Mesothelial cell of epicardium (in vitro differentiated cells): ENCODE measurements around the gene CALR. TPM values are rescaled to one million over a fixed set of nuclear protein-coding genes. Genes with fewer than 3 reads are reported as not detected.

Source experiments
- DNase-seq, 2 experiments: peaks; one replicate each; pipeline ENCODE4 v3.0.0; 2021; ENCODE audit warnings: low spot score in 2 of 2; ENCODE audit not compliant: unreplicated experiment in 2 of 2
- H3K27ac Mint-ChIP-seq: 2 replicates; pipeline ENCODE4 v1.8.0; 2021; ENCODE audit warnings: mixed read lengths
- H3K27me3 Mint-ChIP-seq: 2 replicates; pipeline ENCODE4 v1.8.0; 2021; ENCODE audit warnings: low read depth, mixed read lengths
- H3K36me3 Mint-ChIP-seq: 2 replicates; pipeline ENCODE4 v1.8.0; 2021; ENCODE audit warnings: mixed read lengths
- H3K4me1 Mint-ChIP-seq: 2 replicates; pipeline ENCODE4 v1.8.0; 2021; ENCODE audit warnings: mixed read lengths
- H3K4me3 Mint-ChIP-seq: 2 replicates; pipeline ENCODE4 v1.8.0; 2021; ENCODE audit warnings: mild to moderate bottlenecking, moderate library complexity, mixed read lengths
- H3K9me3 Mint-ChIP-seq: 2 replicates; pipeline ENCODE4 v1.8.0; 2021; ENCODE audit warnings: mixed read lengths
- CTCF ChIP-seq: fragments of 200-600 bp; sonication (generic); IDR thresholded peaks from one replicate; pipeline ENCODE4 v1.5.0; 2021; ENCODE audit warnings: antibody characterized with exemption; ENCODE audit not compliant: unreplicated experiment
- total RNA-seq: library from RNA; stranded (reverse); gene quantifications from 3 replicates; pipeline ENCODE4 v1.2.1, GENCODE V29; 2021

Gene CALR
- total RNA-seq, 1 donor from 2014 or later = 863 TPM

- Mint-ChIP-seq H3K27me3 (peaks cover 45% of the 10 kb centered on the region), H3K9me3 (no peaks in the 10 kb centered on the region), H3K4me1 (no peaks in the 10 kb centered on the region), H3K27ac (no peak overlapping the region), H3K4me3 (no peak overlapping the region), H3K36me3 (no peaks in the 10 kb centered on the region)
- no peak for TF ChIP-seq CTCF
- DNase-seq = no peak
These were observed 48.8 kb downstream of the CALR start for GRCh38 chr19:12987190-12987589.

- DNase-seq = no peak
- H3K9me3 Mint-ChIP-seq = no peaks in the 10 kb centered on the region
- H3K4me1 Mint-ChIP-seq = no peaks in the 10 kb centered on the region
- no peak overlapping the region for H3K27ac Mint-ChIP-seq
- H3K36me3 Mint-ChIP-seq = no peaks in the 10 kb centered on the region
- TF ChIP-seq CTCF = no peak
- H3K4me3 Mint-ChIP-seq = no peak overlapping the region
- peaks cover 49% of the 10 kb centered on the region for H3K27me3 Mint-ChIP-seq
These were observed 49.4 kb downstream of the CALR start for GRCh38 chr19:12987781-12988180.

GRCh38 chr19:12990431-12990830 is 52.0 kb downstream of the CALR start:
- H3K4me3 Mint-ChIP-seq = no peak overlapping the region
- no peak for DNase-seq
- H3K36me3 Mint-ChIP-seq = no peaks in the 10 kb centered on the region
- peaks cover 6% of the 10 kb centered on the region for H3K4me1 Mint-ChIP-seq
- no peaks in the 10 kb centered on the region for H3K9me3 Mint-ChIP-seq
- H3K27ac Mint-ChIP-seq = peak overlapping the region; percentile 27
- TF ChIP-seq CTCF = no peak
- peaks cover 65% of the 10 kb centered on the region for H3K27me3 Mint-ChIP-seq

- TF ChIP-seq CTCF = no peak
- no peak for DNase-seq
- Mint-ChIP-seq H3K27ac (peak overlapping the region; percentile 27), H3K4me1 (peaks cover 6% of the 10 kb centered on the region), H3K27me3 (peaks cover 61% of the 10 kb centered on the region), H3K36me3 (no peaks in the 10 kb centered on the region), H3K9me3 (no peaks in the 10 kb centered on the region), H3K4me3 (no peak overlapping the region)
These were observed 52.4 kb downstream of the CALR start for GRCh38 chr19:12990853-12991252.

- no peak for DNase-seq
- H3K27ac Mint-ChIP-seq = no peak overlapping the region
- H3K9me3 Mint-ChIP-seq = no peaks in the 10 kb centered on the region
- H3K4me3 Mint-ChIP-seq = no peak overlapping the region
- peaks cover 7% of the 10 kb centered on the region for H3K4me1 Mint-ChIP-seq
- H3K36me3 Mint-ChIP-seq = no peaks in the 10 kb centered on the region
- TF ChIP-seq CTCF = no peak
- H3K27me3 Mint-ChIP-seq = peaks cover 63% of the 10 kb centered on the region
These were observed 52.9 kb downstream of the CALR start for GRCh38 chr19:12991296-12991695.

GRCh38 chr19:12992729-12993128 is 54.3 kb downstream of the CALR start:
- TF ChIP-seq CTCF = no peak
- DNase-seq = no peak
- H3K9me3 Mint-ChIP-seq = no peaks in the 10 kb centered on the region
- H3K27ac Mint-ChIP-seq = no peak overlapping the region
- H3K4me1 Mint-ChIP-seq = peaks cover 12% of the 10 kb centered on the region
- H3K36me3 Mint-ChIP-seq = no peaks in the 10 kb centered on the region
- no peak overlapping the region for H3K4me3 Mint-ChIP-seq
- peaks cover 63% of the 10 kb centered on the region for H3K27me3 Mint-ChIP-seq
